GM21528 (cell line): ENCODE measurements around the gene IL31RA.

Source experiments
- ATAC-seq: cut with Tn5 transposase; IDR thresholded peaks from one replicate; pipeline ENCODE4 v1.9.1; 2021; ENCODE audit warnings: mild to moderate bottlenecking, moderate library complexity; ENCODE audit not compliant: unreplicated experiment, low FRiP score

The IL31RA gene

DNA sequence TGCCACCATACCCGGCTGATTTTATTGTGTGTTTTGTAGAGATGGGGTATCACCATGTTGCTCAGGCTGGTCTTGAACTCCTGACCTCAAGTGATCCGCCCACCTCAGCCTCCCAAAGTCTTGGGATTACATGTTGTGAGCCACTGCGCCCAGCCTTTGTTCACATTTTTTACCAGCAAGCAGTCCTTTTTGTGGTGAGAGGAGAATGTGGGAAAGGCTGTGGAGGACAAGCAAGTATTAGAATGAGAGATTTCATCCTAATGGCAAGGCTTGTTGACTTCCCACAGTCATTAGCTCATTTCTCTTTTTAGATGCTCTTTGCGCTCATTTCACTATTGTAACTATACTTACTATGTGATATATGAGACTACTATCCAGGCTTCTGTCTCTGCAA, 6.1 kb downstream of the IL31RA start:
- no peak for ATAC-seq

DNA sequence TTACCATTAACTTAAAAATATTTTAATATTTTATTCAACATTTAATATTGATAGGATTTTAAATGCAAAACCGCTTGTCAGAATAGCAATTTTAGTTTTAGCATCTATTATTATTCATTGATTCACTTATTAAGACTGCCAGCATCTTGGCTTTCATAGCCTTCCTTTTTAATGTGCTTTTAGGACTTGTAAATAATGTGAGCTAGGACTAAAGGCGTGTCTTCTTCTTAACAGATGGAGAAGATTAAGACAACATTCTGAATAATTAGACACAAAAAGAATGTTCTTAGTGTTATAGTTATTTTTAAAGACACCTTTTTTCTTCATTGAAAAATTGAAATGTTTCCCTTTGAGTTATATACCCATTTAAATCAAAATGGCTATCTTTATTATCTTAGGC, 6.9 kb downstream of the IL31RA start:
- ATAC-seq: no peak

DNA sequence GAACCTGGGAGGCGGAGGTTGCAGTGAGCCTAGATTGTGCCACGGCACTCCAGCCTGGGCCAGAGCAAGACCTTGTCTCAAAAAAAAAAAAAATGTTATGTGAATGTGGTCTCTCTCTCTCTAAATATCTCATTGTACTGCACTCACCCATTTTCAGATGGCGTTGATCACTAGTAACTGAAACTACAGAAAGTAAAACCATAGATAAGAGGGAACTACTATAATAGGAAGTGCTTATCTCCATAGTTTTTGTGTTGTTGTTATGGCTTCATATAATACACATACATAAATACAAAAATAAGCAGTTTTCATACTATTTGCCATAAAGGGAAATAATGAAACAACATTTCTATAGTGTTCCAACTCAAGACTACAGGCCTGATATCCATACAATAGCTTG, 9.1 kb downstream of the IL31RA start:
- no peak for ATAC-seq

DNA sequence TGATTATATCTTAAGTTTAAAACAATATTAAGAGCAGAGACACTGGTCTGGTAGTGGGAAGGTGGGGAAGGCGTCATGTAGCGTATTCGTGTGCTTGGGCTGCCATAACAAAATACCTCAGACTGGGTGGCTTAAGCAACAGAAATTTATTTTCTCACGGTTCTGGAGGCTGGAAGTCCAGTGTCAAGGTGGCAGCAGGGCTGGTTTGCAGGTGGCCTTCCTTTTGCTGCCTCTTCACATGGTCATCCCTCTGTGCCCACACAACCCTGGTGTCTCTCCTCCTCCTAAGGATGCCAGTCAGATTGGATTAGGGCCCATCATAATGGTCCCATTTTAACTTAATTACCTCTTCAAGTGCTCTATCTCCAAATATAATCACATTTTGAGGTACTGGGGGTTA, 9.6 kb downstream of the IL31RA start:
- ATAC-seq: no peak

DNA sequence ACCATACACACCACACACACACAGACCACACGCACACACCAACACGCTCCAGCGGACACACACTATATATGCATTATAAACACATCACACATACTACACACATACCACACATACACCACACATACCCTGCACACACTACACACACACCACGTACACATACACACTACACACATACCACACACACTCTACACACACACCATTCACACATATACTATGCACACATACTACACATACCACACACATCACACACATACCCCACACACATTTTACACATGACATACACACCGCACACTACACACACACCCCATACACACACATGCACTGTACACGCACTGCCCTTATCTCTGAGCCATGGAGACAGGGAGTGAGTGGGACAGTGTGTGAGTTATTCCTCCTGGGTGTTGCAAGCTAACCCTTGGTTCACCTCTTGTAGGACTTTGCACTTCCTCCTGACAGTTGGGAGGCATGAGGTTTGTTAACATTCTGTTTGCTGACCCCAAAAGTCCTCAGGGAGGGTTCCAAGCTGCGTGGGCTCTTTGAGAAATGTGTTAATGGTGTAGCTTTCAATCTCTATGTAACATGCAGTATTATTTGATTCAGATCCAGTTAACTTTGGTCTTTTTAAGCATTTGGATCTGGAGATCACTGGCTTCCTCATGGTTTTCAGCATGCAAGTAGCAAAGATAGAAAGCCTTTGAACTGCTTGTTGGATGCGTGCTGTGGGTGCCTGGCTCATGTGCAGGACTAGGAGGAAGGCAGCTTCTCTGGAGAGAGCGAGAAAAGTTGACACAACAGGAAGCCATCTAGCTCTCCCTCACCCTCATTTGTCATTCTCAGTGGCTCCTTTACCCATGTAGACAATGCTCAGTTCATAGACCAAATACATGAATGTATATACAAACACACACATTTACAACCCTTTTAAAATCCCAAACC, 13.7 kb downstream of the IL31RA start:
- no peak for ATAC-seq

DNA sequence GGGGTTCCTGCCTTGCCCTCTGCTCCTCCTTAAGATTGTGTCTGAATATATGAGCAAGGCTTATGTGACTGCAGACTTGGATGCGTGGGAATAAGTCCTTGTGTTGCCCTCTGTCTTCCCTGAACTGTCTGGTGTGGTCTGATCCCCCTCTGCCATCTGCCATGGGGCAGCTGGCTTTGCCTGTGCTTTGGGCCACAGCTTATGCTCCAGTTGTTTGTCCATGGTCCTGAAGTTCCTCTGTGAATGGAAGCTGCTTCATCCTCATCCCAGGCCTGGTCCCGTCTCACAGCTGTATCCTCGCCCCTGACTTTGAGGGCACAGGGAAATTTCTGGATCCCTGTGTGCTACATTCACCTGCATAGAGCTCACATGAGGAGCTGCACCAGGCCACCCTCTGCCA, 14.7 kb downstream of the IL31RA start:
- no peak for ATAC-seq

DNA sequence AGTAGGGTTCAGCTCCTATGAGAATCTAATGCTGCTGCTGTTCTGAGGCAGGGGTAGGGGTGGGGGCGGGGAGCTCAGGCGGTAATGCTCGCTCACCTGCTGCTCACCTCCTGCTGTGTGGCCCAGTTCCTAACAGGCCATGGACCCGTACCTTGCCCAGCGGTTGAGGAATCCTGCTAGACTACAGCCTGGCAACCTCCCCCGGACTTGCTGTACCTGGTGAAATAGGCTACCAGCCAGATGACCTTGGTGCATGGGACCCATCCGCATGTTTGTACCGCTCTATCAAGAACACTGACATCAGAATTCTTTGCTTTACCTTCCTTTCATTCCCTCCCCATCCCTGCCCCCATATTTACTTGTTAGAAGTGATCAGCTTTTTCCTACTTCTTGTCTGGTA, 15.3 kb downstream of the IL31RA start:
- no peak for ATAC-seq

DNA sequence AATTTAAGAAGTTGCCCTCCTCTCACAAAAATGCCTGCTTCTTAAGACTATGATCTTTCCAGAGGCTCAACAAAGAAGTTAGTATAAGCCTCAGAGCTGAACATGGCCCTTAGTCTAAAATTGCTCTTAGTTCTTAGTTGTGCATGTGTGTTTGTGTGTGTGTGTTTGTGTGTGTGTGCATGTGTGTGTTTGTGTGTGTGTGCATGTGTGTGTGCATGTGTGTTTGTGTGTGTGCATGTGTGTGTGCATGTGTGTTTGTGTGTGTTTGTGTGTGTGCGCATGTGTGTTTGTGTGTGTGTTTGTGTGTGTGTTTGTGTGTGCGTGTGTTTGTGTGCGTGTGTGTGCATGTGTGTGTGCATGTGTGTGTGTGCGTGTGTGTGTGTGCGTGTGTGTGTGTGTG, 15.8 kb downstream of the IL31RA start:
- ATAC-seq: no peak

DNA sequence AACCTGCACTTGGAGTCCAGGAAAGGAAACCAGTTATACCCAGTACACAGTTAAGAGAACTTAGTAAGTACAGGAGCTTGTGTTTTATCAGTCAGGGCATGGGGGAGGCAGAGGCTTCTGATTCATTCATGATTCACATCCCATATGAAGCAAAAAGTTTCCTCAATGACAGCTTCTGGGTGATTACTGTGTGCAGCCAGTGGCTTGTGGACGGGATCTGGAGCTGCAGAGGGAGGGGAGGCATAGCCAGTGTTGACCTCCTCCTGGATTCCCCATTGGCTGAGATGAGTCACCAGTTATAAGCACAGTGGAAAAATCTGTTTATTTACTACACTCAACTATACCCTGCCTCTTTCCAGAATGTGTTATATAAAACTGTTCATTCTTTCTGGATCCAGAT, 17.7 kb downstream of the IL31RA start:
- no peak for ATAC-seq

DNA sequence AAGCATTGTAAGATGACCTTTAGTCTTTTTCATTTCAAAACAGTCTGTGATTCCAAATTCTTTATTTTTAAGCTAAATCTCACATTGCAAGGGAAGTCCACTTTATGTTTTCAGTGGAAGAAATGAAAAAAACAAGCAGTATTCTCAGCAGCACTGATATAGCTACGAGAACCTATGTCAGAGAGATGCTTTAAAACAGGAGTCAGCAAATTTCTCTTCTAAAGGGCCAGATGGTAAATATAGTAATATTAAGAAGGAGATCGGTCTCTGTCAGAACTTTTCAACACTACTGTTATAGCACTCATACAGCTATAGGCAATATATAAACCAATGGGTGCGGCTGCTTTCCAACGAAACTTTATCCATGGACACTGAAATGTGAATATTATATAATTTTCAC, 18.7 kb downstream of the IL31RA start:
- ATAC-seq: no peak

DNA sequence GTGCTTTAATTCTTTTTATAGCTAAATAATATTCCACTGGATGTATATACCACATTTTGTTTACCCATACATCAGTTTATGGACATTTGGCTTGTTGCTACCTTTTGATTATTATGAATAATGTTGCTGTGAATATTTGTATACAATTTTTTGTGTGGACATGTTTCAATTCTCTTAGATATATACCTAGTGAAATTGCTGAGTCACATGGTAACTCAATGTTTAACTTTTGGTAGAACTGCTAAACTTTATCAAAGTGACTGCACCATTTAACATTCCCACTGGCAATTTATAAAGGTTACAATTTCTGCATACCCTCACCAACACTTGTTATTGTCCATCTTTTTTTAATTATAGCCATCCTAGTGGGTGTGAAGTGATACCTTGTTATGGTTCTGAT, 22.1 kb downstream of the IL31RA start:
- no peak for ATAC-seq

DNA sequence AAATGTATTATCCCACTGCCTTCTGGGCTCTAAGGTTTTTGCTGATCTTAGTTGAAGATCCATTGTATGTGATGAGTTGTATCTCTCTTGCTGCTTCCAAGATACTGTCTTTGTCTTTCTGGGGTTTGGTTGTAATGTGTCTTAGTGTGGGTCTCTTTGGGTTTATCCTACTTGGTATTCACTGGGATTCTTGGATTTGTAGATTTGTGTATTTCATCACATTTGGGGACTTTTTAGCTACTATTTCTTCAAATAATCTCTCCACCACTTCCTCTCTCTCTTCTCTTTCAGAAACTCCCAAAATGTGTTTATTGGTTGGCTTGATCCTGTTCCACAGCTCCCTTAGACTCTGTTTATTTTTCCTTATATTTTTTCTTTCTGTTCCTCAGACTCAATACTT, 26.5 kb downstream of the IL31RA start:
- no peak for ATAC-seq

DNA sequence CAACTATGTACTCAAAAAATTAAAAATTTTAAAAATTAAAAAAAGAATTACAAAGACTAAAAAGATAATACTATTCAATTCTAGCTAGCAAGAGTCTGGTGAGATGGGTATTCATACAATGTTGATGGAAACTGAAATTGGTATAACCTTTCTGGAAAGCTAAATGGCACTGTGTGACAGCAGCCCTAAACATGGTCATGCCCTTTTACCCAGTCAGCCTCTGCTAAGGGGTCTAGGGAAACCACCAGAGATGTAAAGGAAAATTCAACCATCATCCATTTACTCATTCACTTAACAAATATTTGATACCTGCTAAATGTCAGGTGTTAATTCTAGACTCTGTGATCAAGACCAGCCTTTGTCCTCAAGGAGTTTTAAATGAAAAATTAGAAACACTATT, 29.3 kb downstream of the IL31RA start:
- ATAC-seq: no peak

DNA sequence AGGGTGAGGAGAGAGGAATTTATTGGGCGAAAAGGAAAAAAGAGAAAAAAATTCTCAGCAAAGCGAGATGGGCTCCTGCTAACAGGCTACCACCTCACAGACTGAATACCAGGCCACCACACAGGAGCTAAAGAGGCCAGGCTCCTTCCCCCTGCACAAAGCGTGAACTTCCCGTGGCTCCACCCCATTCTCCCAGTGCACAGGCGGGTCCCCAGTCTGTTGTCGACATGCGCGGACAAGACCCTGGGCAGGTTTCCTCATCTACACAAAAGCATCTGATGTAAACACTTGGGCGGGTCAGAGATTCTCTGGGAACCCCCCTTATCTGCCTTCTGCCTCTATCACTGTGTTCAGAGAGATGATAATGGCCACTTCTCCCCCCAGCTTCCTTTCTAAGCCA, 34.2 kb downstream of the IL31RA start:
- no peak for ATAC-seq

DNA sequence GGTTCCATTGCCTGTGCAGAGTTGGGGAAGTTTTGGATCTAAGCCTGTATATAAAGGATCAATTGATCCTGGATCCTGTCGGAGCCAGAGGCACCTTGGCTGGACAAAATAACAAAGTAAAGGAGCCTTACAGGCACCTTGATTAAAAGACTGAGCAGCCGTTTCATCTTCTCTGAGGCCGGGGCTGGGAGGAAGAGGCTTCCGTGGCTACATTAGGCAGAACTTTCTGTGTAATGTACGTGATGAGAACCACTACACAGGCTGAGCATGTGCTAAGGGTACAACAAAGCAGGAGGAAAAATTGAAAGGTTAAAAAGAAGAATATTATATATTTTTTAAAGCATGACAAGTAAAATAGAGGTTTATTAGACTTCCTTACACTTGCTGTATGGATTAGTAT, 37.0 kb downstream of the IL31RA start:
- ATAC-seq: no peak

DNA sequence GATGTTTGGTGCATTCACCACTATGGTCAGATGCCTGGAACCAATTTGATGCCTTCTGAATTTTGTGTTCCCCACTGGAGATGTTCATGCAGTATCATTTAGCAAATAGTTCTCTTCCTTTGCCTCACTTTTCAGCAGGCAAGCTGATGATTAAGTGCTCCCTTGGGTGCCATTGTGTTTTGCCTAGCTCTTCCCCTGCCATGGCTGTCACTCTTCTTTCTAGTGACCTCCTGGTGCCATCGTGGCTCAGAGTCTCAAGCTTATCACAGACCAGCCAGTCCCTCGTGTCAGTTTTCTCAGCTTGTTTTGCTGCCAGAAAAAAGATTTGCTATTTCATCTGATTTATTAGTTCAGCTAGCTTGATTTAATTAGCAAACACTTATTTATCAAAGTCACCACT, 41.3 kb downstream of the IL31RA start:
- ATAC-seq: no peak

DNA sequence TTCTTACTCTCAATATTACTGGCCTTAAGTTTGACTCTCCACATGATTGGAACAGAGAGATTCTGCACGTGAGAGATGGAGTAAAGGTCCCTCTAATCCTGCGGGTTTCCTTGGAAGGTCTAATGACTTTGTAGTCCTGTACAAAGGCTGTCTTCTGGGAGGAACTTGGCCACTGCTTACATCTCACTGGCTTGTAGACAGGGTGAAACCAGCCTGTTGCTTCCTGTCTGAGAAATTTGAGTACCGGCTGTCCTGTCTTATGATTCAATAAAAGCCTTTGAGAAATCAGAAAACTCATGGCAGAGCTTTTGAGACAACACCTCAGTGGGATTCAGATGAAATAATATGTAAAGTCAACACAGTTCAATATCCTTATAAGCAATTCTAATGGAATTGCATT, 43.0 kb downstream of the IL31RA start:
- no peak for ATAC-seq

DNA sequence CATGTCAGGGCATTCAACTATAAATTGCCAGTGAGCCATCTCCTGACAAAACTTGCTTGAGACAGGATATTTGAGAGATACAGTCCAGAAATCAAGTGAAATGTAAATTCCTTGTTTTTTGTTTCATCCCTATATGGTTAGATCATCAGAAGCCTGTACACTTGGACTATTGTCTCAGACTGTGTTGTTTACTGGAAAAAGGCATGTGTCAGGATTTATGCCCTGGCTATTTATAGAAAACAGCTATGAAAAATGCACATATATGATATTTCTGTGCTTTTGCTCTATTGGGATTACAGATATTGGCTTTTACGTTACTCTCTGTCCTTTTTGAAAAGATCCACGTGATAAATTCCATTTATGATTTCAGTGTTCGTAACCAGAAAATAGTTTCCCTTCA, 44.2 kb downstream of the IL31RA start:
- no peak for ATAC-seq

DNA sequence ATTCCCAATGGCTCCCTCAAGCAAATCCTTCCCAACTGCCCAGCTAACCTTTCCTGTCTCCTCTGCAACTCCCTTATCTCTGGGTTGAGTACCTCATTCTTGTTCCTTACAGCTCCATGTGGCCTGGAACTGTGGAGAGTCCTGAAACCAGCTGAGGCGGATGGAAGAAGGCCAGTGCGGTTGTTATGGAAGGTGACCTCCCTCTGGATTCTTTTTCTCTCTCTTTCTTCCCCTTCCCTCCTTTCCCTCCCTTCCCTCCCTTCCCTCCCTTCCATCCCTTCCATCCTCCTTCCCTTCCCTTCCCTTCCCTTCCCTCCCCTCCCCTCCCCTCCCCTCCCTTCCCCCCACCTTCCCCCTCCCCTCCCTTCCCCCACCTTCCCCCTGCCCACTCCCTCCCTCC, 45.1 kb downstream of the IL31RA start:
- no peak for ATAC-seq

DNA sequence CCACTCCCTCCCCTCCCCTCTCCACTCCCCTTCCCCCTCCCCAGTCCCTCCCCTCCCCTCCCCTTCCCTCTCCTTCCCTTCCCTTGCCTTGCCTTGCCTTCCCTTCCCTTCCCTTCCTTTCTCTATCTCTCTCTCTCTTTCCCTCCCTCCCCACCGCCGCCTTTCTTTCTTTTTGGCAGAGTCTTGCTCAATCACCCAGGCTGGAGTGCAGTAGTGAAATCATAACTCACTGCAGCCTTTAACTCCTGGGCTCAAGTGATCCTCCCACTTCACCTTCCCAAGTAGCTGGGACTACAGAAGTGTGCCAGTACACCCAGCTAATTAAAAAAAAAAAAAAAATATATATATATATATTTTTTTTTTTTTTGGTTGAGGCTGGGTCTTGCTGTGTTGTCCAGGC, 45.5 kb downstream of the IL31RA start:
- no peak for ATAC-seq

DNA sequence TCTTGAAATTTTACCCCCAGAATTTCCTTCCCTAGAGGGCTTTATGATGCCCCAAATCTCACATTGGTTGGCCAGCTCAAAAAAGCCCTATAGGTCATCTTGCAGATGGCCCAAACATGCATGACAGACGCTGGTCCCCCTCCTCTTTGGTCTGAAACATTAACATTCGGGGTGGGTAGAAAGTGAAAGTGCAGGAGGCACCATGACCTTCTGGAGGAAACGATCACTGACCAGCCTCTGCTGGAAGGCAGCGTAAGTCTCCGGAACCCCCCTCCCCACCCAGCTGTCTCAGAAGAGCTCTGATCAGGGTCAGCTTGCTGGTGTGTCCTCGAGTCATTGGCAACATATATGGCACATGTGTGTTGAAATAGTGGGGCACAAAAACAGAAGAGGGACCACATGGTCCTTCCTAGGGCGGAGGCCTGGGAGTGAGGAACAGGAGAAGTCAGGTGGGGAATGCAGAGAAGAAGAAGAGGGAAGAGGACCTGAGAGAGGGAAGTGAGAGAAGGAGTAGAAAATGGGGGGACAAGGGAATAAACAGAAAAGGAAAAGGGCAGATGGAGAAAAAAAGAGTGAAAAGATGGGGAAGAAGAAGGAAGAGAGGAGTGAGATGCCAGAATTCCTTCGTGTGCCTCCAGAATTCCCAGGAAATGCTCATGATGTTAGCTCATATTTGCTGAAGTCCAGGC, 46.2 kb downstream of the IL31RA start:
- no peak for ATAC-seq

DNA sequence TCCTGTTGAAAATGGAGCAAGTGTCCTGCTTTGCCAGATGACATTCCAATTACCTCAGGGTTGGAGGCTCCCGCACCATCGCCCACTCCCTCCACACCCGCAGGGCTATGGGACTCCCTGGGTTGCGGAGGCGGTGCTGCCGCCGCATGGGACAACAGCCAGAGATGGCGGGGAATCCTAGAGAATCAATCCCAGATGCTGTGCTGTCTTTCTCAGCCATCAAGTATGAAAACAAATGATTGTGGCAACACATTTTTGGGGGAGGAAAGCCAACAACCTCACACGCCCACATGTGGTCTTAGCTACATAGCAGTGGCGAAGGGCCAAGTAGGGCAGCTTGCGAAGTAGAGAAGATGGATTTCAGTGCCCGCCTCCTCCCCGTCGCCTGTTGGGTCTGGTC, 46.7 kb downstream of the IL31RA start:
- ATAC-seq: no peak
